Measurements from ENCODE around the gene NARF.

- TF ChIP-seq CTCF (IDR thresholded peaks at IDR 0.05; ENCODE audit: control extremely low read depth in 1 of 3, insufficient read depth in 1 of 3, low read depth in 1 of 3, low read length in 3 of 3), result no peak
- TF ChIP-seq POLR2A (IDR thresholded peaks at IDR 0.05; ENCODE audit: control extremely low read depth in 1 of 2, low read depth in 2 of 2, low read length in 2 of 2), result no peak
- no peak for TF ChIP-seq CEBPB (IDR thresholded peaks at IDR 0.05; ENCODE audit: low read depth, low read length)
- no peak for TF ChIP-seq KDM1A (IDR thresholded peaks at IDR 0.05; ENCODE audit: borderline replicate concordance, low read length)
- no peak for TF ChIP-seq GABPA (IDR thresholded peaks at IDR 0.05; ENCODE audit: borderline replicate concordance, insufficient read depth, low read length)
- TF ChIP-seq, protein P1, sequence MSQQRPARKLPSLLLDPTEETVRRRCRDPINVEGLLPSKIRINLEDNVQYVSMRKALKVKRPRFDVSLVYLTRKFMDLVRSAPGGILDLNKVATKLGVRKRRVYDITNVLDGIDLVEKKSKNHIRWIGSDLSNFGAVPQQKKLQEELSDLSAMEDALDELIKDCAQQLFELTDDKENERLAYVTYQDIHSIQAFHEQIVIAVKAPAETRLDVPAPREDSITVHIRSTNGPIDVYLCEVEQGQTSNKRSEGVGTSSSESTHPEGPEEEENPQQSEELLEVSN (IDR thresholded peaks at IDR 0.05), result no peak
- no peak for TF ChIP-seq TEAD4 (IDR thresholded peaks at IDR 0.05; ENCODE audit: low read depth, low read length)
- no peak for TF ChIP-seq MAFK (IDR thresholded peaks at IDR 0.05; ENCODE audit: low read depth, low read length)
- TF ChIP-seq EZH2 (IDR thresholded peaks at IDR 0.05; ENCODE audit: low read depth, low read length, severe bottlenecking), result no peak
- TF ChIP-seq TAF1 (IDR thresholded peaks at IDR 0.05; ENCODE audit: low read depth, low read length), result no peak
- no peak for TF ChIP-seq EP300 (IDR thresholded peaks at IDR 0.05; ENCODE audit: borderline replicate concordance in 1 of 2, low read depth in 2 of 2, low read length in 2 of 2)
Observed at GRCh38 chr17:82416264-82416663, 42.3 kb upstream of the NARF start.
